Posterior cingulate gyrus (tissue), 11 donors: ENCODE results near the gene SEMA4A.
"Not testable (repeated sequence)": the region's sequence is repeated elsewhere in the genome, so short reads cannot be mapped to it uniquely, and the experiment has no call there.

ENCODE experiments used
- DNase-seq, 10 donors: peaks; one replicate each; pipeline versions ENCODE4 v3.0.0 to v3.0.0-alpha.2; 2020 to 2021; ENCODE audit warnings: mixed read lengths in 3 of 10
- intact Hi-C: fragments of 100-400 bp; cut with DNase I; formaldehyde crosslinking; loops from one replicate; pipeline ENCODE4 v1.15.1; 2023

Gene SEMA4A

GRCh38 chr1:156190265-156190664, 36.9 kb downstream of the SEMA4A start:
- DNase-seq, result not testable (repeated sequence)
- intact Hi-C loops, result loop anchor here (5.0 kb wide), 1 partner anchor 43 kb away; no protein-coding TSS in a partner anchor

GRCh38 chr1:156191292-156191964, 38.0 kb downstream of the SEMA4A start:
- no peak for DNase-seq
- intact Hi-C loops, result loop anchor here (5.0 kb wide), 1 partner anchor 44 kb away; no protein-coding TSS in a partner anchor

GRCh38 chr1:156193208-156193487, 39.8 kb downstream of the SEMA4A start:
- no peak for DNase-seq
- intact Hi-C loops, result loop anchor here (5.0 kb wide), 1 partner anchor 46 kb away; no protein-coding TSS in a partner anchor

GRCh38 chr1:156193488-156194299, 40.3 kb downstream of the SEMA4A start, which contains the start of gene SLC25A44:
SLC25A44 (plus strand) TSS chr1:156194104; CDS start chr1:156199848, 5,744 bp downstream.
- intact Hi-C loops, result loop anchor here (2.0 to 5.0 kb wide), 2 partner anchors 19 to 46 kb away; partner anchors contain the start of gene PMF1

GRCh38 chr1:156194300-156194652, 40.9 kb downstream of the SEMA4A start:
- intact Hi-C loops, result loop anchor here (2.0 to 5.0 kb wide), 2 partner anchors 19 to 47 kb away; partner anchors contain the start of gene PMF1

More at GRCh38 chr1:156193488-156194299, 40.3 kb downstream of the SEMA4A start, which contains the start of gene SLC25A44:
- peak; percentile 95 to 99 (median 96) for DNase-seq

GRCh38 chr1:156195853-156196252, 42.5 kb downstream of the SEMA4A start:
- intact Hi-C loops, result loop anchor here (2.0 kb wide), 1 partner anchor 17 kb away; the partner anchor contains the start of gene PMF1
- no peak for DNase-seq

More at GRCh38 chr1:156194300-156194652, 40.9 kb downstream of the SEMA4A start:
- peak in 5 of 10 donors; percentile 21 to 88 (median 31) for DNase-seq

GRCh38 chr1:156196445-156196844, 43.1 kb downstream of the SEMA4A start:
- intact Hi-C loops, result no loop called here
- DNase-seq, result peak in 1 of 10 donors; percentile 21

- intact Hi-C loops, result no loop called here
- DNase-seq, result no peak
Observed at GRCh38 chr1:156198831-156199349, 45.5 kb downstream of the SEMA4A start.

GRCh38 chr1:156200044-156200443, 46.7 kb downstream of the SEMA4A start:
- intact Hi-C loops, result no loop called here
- no peak for DNase-seq

GRCh38 chr1:156203331-156203730, 49.9 kb downstream of the SEMA4A start:
- DNase-seq, result no peak
- intact Hi-C loops, result no loop called here

GRCh38 chr1:156204686-156205085, 51.3 kb downstream of the SEMA4A start:
- no peak for DNase-seq
- intact Hi-C loops, result no loop called here

- DNase-seq, result no peak
- intact Hi-C loops, result no loop called here
Observed at GRCh38 chr1:156211243-156211642, 57.9 kb downstream of the SEMA4A start.

- DNase-seq, result no peak
- intact Hi-C loops, result loop anchor here (2.0 kb wide), 1 partner anchor 17 kb away; the partner anchor contains the start of gene SLC25A44
Observed at GRCh38 chr1:156212130-156212529, 58.7 kb downstream of the SEMA4A start.

- intact Hi-C loops, result loop anchor here (2.0 kb wide), 1 partner anchor 18 kb away; the partner anchor contains the start of gene SLC25A44
- peak; percentile 95 to 100 (median 98) for DNase-seq
Observed at GRCh38 chr1:156212833-156213643, 59.7 kb downstream of the SEMA4A start, which contains the start of gene PMF1. PMF1 (plus strand) TSS chr1:156213007; CDS start chr1:156213016, 9 bp downstream.

- intact Hi-C loops, result loop anchor here (2.0 kb wide), 1 partner anchor 19 kb away; the partner anchor contains the start of gene SLC25A44
- no peak for DNase-seq
Observed at GRCh38 chr1:156213644-156213966, 60.2 kb downstream of the SEMA4A start.

GRCh38 chr1:156214024-156214748, 60.8 kb downstream of the SEMA4A start:
- intact Hi-C loops, result no loop called here
- no peak for DNase-seq

- intact Hi-C loops, DNase-seq: not testable (repeated sequence)
Observed at GRCh38 chr1:156216361-156217086, 63.1 kb downstream of the SEMA4A start.

- intact Hi-C loops, result no loop called here
- DNase-seq, result no peak
Observed at GRCh38 chr1:156217871-156218270, 64.5 kb downstream of the SEMA4A start.

- intact Hi-C loops, result no loop called here
- DNase-seq, result no peak
Observed at GRCh38 chr1:156220226-156220625, 66.8 kb downstream of the SEMA4A start.
